Measurements from ENCODE around the gene LSM5.
A peak's percentile ranks its signal among the peaks of the same experiment; 100 is the strongest.
"Not testable (repeated sequence)": the region's sequence is repeated elsewhere in the genome, so short reads cannot be mapped to it uniquely, and the experiment has no call there.

The LSM5 gene

GRCh38 chr7:32506266-32507054 is 16.3 kb upstream of the LSM5 start:
- DNase-seq (ENCODE audit: low read depth): no peak

GRCh38 chr7:32502728-32503127 is 12.5 kb upstream of the LSM5 start:
- DNase-seq (ENCODE audit: low read depth): no peak

GRCh38 chr7:32501522-32501921 is 11.3 kb upstream of the LSM5 start:
- DNase-seq (ENCODE audit: low read depth): no peak

GRCh38 chr7:32500922-32501341 is 10.8 kb upstream of the LSM5 start:
- no peak for DNase-seq (ENCODE audit: low read depth)

- not testable (repeated sequence) for DNase-seq (ENCODE audit: low read depth)
Measured at GRCh38 chr7:32500216-32500615, 10.0 kb upstream of the LSM5 start.

GRCh38 chr7:32499755-32500154 is 9.6 kb upstream of the LSM5 start:
- DNase-seq (ENCODE audit: low read depth): not testable (repeated sequence)

- no peak for DNase-seq (ENCODE audit: low read depth)
Measured at GRCh38 chr7:32496052-32496813, 6.1 kb upstream of the LSM5 start.

- DNase-seq (ENCODE audit: low read depth): peak; percentile 99
Measured at GRCh38 chr7:32495298-32496051, 5.3 kb upstream of the LSM5 start, which contains the start of gene AVL9. AVL9 (plus strand) TSS chr7:32495489; CDS start chr7:32495710, 221 bp downstream.

- no peak for DNase-seq (ENCODE audit: low read depth)
Measured at GRCh38 chr7:32494946-32495297, 4.7 kb upstream of the LSM5 start.

- DNase-seq (ENCODE audit: low read depth): no peak
Measured at GRCh38 chr7:32489788-32490126, 423 bp downstream of the LSM5 start.

- no peak for DNase-seq (ENCODE audit: low read depth)
Measured at GRCh38 chr7:32481921-32482320, 8.3 kb downstream of the LSM5 start.

- DNase-seq (ENCODE audit: low read depth): no peak
Measured at GRCh38 chr7:32481176-32481575, 9.0 kb downstream of the LSM5 start.

GRCh38 chr7:32479574-32480200 is 10.5 kb downstream of the LSM5 start:
- no peak for DNase-seq (ENCODE audit: low read depth)

GRCh38 chr7:32477649-32477980 is 12.6 kb downstream of the LSM5 start:
- no peak for DNase-seq (ENCODE audit: low read depth)

GRCh38 chr7:32476816-32477648 is 13.1 kb downstream of the LSM5 start:
- no peak for DNase-seq (ENCODE audit: low read depth)

GRCh38 chr7:32474008-32474407 is 16.2 kb downstream of the LSM5 start:
- no peak for DNase-seq (ENCODE audit: low read depth)

GRCh38 chr7:32472015-32472414 is 18.2 kb downstream of the LSM5 start:
- no peak for DNase-seq (ENCODE audit: low read depth)

GRCh38 chr7:32470871-32471270 is 19.3 kb downstream of the LSM5 start:
- DNase-seq (ENCODE audit: low read depth): no peak

- DNase-seq (ENCODE audit: low read depth): not testable (repeated sequence)
Measured at GRCh38 chr7:32470004-32470403, 20.2 kb downstream of the LSM5 start.

GRCh38 chr7:32464641-32465416 is 25.4 kb downstream of the LSM5 start:
- DNase-seq (ENCODE audit: low read depth): not testable (repeated sequence)

GRCh38 chr7:32462977-32463376 is 27.2 kb downstream of the LSM5 start:
- DNase-seq (ENCODE audit: low read depth): no peak
